Large intestine (tissue), 3 donors: ENCODE data around the gene HERC3. TPM values are rescaled to one million over a fixed set of nuclear protein-coding genes. Genes with fewer than 3 reads are reported as not detected.
A peak's percentile ranks its signal among the peaks of the same experiment; 100 is the strongest.

Experiments used
- DNase-seq, 2 donors: peaks; one replicate each; pipeline versions ENCODE4 v3.0.0 to v3.0.0-alpha.2; 2013
- H3K27ac ChIP-seq: one replicate; pipeline ENCODE4 v1.5.1; 2013; ENCODE audit warnings: low read length
- H3K27me3 ChIP-seq: 2 replicates; pipeline ENCODE4 v1.6.1; 2013; ENCODE audit warnings: low read length; ENCODE audit not compliant: control insufficient read depth, insufficient read depth
- H3K36me3 ChIP-seq: 2 replicates; pipeline ENCODE4 v1.6.1; 2013; ENCODE audit warnings: low read length; ENCODE audit not compliant: control insufficient read depth, insufficient read depth
- H3K4me1 ChIP-seq: one replicate; pipeline ENCODE4 v1.6.1; 2013; ENCODE audit warnings: low read length; ENCODE audit not compliant: control insufficient read depth, insufficient read depth
- H3K4me3 ChIP-seq: one replicate; pipeline ENCODE4 v1.5.1; 2013; ENCODE audit warnings: low read length
- H3K9me3 ChIP-seq: one replicate; pipeline ENCODE4 v1.6.1; 2013; ENCODE audit warnings: mild to moderate bottlenecking, low read depth, low read length, moderate library complexity; ENCODE audit not compliant: control insufficient read depth
- WGBS: methylation state at CpG from one replicate; pipeline ENCODE4 v1.1.5; 2013; ENCODE audit warnings: low lambda C conversion rate; ENCODE audit not compliant: insufficient coverage; 5-methylcytosine and 5-hydroxymethylcytosine counted together
- polyA plus RNA-seq: library from polyadenylated mRNA; unstranded; fragments of 120-200 nt; gene quantifications from one replicate; pipeline ENCODE4 v1.2.1, GENCODE V29; 2013

The HERC3 gene
- polyA plus RNA-seq, 1 donor = 15.1 TPM

DNA sequence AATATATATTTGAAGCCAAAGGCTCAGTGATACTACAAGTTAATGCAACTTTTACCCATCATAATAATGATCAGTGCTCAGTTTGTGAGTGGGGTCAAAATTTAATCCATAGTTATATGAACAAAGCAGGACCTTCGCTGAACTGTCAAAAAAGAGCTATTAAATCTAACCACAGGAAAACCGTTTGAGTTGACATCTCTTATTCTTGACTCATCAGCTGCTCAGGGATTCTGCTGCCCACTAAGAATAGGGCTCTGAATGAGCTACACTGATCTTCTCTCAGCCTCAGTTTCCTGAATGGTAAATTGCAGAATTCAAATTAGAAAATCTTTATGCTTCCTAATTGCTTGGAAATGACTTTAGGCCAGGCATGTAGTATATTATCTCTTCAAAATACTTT lies 150.3 kb downstream of the HERC3 start:
- no CpG with 5 or more reads among the region's 2 CpGs for WGBS
- Histone ChIP-seq H3K27ac (no peak overlapping the region), H3K9me3 (no peaks in the 10 kb centered on the region), H3K36me3 (peaks cover 78% of the 10 kb centered on the region), H3K4me1 (peaks cover 12% of the 10 kb centered on the region), H3K4me3 (no peak overlapping the region), H3K27me3 (no peaks in the 10 kb centered on the region)
- DNase-seq = no peak

DNA sequence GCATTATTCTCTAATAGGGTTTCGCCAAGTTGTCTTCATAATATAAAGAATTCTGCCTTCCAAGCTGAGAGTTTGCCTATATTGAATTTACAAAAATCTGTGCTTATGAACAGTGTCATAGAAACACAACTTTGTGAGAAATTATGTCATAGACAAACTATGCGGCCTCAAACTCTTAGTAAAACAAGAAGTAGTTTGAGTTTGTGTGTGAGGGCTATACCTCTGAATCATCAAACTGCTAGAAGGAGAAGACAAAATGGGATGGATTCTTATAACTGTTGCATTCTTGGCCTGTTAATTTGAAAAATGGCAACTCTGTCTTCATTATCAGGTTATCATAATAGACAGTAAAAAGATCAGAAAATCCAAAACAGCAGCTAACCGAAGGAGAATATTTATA lies 151.4 kb downstream of the HERC3 start:
- H3K27me3 ChIP-seq = no peaks in the 10 kb centered on the region
- H3K9me3 ChIP-seq = no peaks in the 10 kb centered on the region
- no peak overlapping the region for H3K27ac ChIP-seq
- no peak overlapping the region for H3K4me3 ChIP-seq
- H3K4me1 ChIP-seq = peaks cover 1% of the 10 kb centered on the region
- WGBS = 90% methylated on average over 2 of the region's 3 CpGs
- H3K36me3 ChIP-seq = peaks cover 75% of the 10 kb centered on the region
- no peak for DNase-seq

DNA sequence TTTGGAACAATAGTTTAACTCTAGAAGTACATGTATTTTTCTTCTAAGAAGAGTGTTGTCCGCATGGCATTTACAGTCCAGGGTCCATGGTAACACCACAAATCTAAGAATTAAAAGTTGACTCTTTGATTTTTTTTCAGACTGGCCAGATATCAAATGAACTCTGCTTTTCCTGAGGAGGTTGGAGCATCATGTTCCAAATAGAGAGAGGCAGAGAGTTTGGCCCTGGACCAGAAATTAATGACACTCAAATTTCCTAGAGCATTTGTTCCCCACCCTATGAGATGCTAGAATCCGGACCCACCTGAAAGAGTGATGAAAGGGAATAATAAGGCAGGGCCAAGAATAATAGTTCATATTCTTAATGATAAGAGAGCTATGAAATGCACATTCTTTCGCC lies 152.3 kb downstream of the HERC3 start:
- no peak overlapping the region for H3K27ac ChIP-seq
- no peaks in the 10 kb centered on the region for H3K27me3 ChIP-seq
- H3K9me3 ChIP-seq = no peaks in the 10 kb centered on the region
- no peaks in the 10 kb centered on the region for H3K4me1 ChIP-seq
- WGBS = 80% methylated on average over 1 of the region's 3 CpGs
- no peak for DNase-seq
- no peak overlapping the region for H3K4me3 ChIP-seq
- H3K36me3 ChIP-seq = peaks cover 78% of the 10 kb centered on the region

DNA sequence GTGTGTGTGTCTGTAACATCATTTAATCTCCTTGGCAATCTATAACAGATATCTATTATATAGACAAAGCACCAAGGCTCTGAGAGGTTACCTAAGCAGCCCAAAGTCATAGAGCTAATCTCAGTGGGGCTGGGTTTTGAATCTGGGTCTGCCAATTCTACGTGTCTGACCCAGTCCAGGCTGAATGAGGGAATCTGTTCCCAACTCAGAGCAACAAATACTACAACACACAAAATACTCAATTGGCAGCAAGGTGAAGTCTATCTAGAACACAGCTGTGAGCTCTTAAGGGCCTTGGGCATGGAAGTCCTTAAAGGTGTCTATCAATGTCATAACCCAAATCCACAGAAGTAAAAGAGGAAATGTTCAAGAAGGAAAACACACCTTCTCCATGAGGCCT lies 152.9 kb downstream of the HERC3 start:
- H3K4me1 ChIP-seq = no peaks in the 10 kb centered on the region
- H3K4me3 ChIP-seq = no peak overlapping the region
- DNase-seq = no peak
- H3K27me3 ChIP-seq = no peaks in the 10 kb centered on the region
- no peaks in the 10 kb centered on the region for H3K9me3 ChIP-seq
- no CpG with 5 or more reads among the region's 1 CpG for WGBS
- H3K27ac ChIP-seq = no peak overlapping the region
- peaks cover 79% of the 10 kb centered on the region for H3K36me3 ChIP-seq

DNA sequence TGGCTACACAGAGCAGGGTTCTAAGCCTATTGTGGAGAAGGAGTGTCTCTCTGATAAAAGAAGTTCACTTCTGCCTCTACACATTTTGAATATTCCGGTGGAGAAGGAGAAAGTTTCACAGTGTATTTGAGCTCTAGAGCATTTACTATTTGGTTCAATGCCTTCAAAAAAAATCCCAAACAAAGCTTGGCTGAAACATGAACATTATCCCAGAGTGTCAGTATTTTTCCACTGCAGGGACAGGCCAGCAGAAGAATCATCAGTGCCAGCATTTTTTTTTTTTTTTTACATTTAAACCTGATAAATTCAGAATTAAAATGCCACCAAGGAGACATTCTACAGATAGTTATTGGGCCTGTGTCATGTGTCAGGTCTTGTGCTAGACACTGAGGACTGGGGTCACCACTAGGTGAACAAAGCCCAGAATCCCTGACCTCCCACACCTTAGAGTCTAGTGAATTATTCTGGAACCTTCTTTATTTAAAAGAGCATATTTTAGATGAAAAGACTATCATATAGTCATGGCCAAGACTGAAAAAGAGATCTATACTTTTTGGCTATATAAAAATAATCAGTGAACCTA lies 153.4 kb downstream of the HERC3 start:
- Histone ChIP-seq H3K9me3 (no peaks in the 10 kb centered on the region), H3K27me3 (no peaks in the 10 kb centered on the region), H3K4me1 (no peaks in the 10 kb centered on the region), H3K36me3 (peaks cover 81% of the 10 kb centered on the region), H3K4me3 (no peak overlapping the region), H3K27ac (no peak overlapping the region)
- no CpG with 5 or more reads among the region's 1 CpG for WGBS
- DNase-seq = no peak

DNA sequence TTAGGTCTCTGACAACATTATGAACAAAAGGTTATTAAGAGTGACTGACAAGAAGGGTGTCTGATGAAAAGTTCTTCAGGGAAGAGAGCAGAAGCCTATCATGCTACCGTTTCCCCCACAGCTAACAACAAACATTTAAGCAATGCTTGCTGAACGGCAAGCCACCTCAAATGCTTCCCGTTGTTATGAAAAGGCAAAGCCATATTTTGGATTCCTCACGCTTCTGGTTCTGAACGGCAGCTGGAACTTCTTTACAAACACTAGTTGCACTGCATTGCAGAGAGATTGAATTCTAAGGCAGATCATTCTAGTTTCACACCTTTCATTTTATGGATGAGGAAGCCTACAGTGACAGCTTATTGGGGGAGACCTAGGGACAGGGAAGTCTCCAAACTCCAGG lies 153.9 kb downstream of the HERC3 start:
- peaks cover 80% of the 10 kb centered on the region for H3K36me3 ChIP-seq
- 60% methylated on average over 1 of the region's 5 CpGs for WGBS

DNA sequence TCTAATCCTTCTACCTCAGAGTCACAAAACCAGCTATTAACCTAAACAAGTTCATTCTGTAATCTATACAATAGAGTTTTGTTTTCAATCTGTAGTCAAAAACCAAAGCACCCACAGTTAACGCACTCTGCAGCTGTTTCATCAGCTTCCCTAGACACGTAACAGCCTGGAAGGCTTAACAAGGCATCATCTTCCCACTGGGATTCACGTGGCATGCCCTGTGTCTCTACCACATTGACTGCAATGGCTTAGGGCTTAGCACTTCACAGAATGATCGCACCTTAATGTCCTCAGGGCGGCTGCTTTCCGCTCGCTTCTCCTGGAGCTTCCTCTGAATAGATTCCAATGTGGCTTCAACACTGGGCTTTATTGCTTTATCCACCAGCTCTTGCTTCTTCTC lies 155.1 kb downstream of the HERC3 start:
- DNase-seq = no peak
- no peaks in the 10 kb centered on the region for H3K27me3 ChIP-seq
- H3K9me3 ChIP-seq = no peaks in the 10 kb centered on the region
- no peak overlapping the region for H3K27ac ChIP-seq
- no peak overlapping the region for H3K4me3 ChIP-seq
- H3K36me3 ChIP-seq = peaks cover 82% of the 10 kb centered on the region
- 100% methylated on average over 1 of the region's 7 CpGs for WGBS
- peaks cover under 1% of the 10 kb centered on the region for H3K4me1 ChIP-seq

More for the DNA sequence above, 153.9 kb downstream of the HERC3 start:
- H3K27me3 ChIP-seq = no peaks in the 10 kb centered on the region
- DNase-seq = no peak
- no peak overlapping the region for H3K4me3 ChIP-seq
- no peaks in the 10 kb centered on the region for H3K9me3 ChIP-seq
- H3K27ac ChIP-seq = no peak overlapping the region
- H3K4me1 ChIP-seq = no peaks in the 10 kb centered on the region

DNA sequence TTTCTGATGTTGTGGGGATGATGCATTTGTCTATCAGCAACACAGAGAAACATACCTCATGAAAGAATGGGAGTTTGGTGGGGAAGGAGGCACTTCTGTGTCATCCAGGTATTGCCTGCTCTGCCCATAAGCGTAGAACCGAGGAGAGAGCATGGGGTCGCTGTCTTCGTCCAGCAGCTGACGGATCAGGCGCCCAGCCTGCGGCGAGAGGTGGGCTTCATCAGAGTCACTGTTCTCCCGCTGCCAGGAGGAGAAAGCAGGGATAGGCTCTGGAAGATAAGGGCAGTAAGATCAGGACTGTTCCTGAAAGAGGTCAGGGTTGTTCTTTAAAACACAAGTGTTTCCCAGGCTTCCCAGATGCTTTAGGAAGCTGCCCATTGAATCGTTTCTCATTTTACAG lies 158.1 kb downstream of the HERC3 start:
- Histone ChIP-seq H3K4me3 (no peak overlapping the region), H3K27me3 (no peaks in the 10 kb centered on the region), H3K36me3 (peaks cover 64% of the 10 kb centered on the region), H3K27ac (no peak overlapping the region), H3K9me3 (no peaks in the 10 kb centered on the region), H3K4me1 (peaks cover 26% of the 10 kb centered on the region)
- no CpG with 5 or more reads among the region's 10 CpGs for WGBS
- DNase-seq = no peak

DNA sequence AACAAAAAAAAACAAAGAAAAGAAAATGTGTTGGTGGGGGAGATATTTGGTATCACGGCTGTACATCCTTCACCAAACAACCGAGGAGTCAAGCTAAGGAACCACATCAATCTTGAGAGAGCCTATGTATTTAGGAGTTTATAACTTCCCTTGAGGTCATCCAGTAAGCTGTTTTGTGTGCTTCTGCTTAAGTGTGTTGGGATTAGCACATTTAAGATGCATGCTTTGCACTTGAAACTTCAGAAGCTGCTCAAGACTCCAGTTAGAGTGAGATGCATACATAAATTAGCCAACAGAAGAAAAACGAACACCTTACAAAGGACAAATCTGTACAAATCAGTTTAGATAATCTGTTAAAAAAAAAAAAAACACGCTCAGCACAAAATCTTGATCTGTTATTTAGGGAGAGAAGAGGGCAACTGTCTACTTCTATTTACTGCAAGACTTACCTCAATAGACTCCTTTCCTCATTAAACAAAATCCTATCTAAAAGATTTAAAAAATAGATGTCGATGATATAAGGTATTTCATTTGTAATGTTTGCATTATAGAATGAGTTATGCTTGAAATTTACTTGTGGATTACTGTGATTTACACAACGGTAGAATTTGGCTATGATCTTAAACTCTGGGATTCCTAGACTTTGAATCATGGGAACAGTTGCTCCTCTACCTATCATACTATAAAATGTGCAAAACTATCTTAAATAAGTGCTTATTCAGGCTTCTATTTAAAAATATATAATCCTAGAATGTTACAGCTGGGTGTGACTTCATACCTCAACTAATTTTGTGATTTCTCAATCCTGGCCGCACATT lies 159.2 kb downstream of the HERC3 start:
- Histone ChIP-seq H3K27me3 (no peaks in the 10 kb centered on the region), H3K27ac (no peak overlapping the region), H3K4me1 (peaks cover 26% of the 10 kb centered on the region), H3K9me3 (no peaks in the 10 kb centered on the region), H3K4me3 (no peak overlapping the region), H3K36me3 (peaks cover 55% of the 10 kb centered on the region)
- WGBS = 100% methylated on average over 2 of the region's 7 CpGs
- DNase-seq = no peak

DNA sequence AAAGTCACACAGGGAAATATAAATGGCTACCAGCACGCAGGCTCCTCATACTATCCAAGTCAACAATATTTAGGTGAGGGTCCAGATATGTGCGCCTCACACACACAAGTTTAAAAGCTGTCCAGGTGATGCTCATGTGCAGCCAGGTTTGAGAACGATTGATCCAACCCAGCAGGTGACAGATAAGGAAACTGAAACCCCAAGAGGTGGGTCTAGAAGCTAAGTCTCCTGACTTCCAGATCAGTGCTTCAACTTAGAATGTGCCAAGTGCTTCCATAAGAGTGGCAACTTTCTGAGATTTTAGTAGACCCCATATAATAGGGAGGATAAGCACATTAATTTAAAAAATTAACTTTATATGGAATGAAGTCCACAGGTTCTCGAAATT lies 159.8 kb downstream of the HERC3 start:
- peak in 1 of 2 donors; percentile 33 for DNase-seq
- Histone ChIP-seq H3K4me3 (no peak overlapping the region), H3K4me1 (peaks cover 26% of the 10 kb centered on the region), H3K36me3 (peaks cover 49% of the 10 kb centered on the region), H3K27me3 (no peaks in the 10 kb centered on the region), H3K27ac (peak overlapping the region; percentile 81), H3K9me3 (no peaks in the 10 kb centered on the region)
- 78% methylated on average over 1 of the region's 4 CpGs for WGBS

DNA sequence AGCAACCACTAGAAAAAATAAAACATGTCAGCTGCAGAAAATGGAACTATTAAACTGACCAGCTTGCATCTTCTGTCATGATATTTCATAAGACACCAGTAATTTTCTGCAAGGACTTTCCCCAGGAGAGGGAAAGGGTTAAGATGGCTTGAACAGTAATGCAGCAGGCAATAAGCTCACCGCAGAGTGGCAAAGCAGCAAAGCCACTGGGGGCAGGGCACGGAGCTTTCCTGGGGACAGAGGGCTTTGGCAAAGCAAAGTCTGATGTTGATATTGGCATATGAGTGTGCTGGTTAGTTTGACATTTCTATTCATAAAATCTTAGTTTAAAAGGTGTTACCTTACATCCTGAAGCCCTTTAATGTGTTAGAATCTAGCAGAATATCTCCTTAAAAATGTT lies 160.5 kb downstream of the HERC3 start:
- DNase-seq = peak in 1 of 2 donors; percentile 27
- peaks cover 45% of the 10 kb centered on the region for H3K36me3 ChIP-seq
- H3K27me3 ChIP-seq = no peaks in the 10 kb centered on the region
- H3K4me3 ChIP-seq = no peak overlapping the region
- no CpG with 5 or more reads among the region's 2 CpGs for WGBS
- no peaks in the 10 kb centered on the region for H3K9me3 ChIP-seq
- peaks cover 26% of the 10 kb centered on the region for H3K4me1 ChIP-seq
- H3K27ac ChIP-seq = peak overlapping the region; percentile 81
